HG03159 (cell line): ENCODE data around the gene SPO11.

Experiments
- ATAC-seq: cut with Tn5 transposase; IDR thresholded peaks from one replicate; pipeline ENCODE4 v1.9.1; 2021; ENCODE audit warnings: mild to moderate bottlenecking, moderate library complexity; ENCODE audit not compliant: unreplicated experiment

The SPO11 gene

DNA sequence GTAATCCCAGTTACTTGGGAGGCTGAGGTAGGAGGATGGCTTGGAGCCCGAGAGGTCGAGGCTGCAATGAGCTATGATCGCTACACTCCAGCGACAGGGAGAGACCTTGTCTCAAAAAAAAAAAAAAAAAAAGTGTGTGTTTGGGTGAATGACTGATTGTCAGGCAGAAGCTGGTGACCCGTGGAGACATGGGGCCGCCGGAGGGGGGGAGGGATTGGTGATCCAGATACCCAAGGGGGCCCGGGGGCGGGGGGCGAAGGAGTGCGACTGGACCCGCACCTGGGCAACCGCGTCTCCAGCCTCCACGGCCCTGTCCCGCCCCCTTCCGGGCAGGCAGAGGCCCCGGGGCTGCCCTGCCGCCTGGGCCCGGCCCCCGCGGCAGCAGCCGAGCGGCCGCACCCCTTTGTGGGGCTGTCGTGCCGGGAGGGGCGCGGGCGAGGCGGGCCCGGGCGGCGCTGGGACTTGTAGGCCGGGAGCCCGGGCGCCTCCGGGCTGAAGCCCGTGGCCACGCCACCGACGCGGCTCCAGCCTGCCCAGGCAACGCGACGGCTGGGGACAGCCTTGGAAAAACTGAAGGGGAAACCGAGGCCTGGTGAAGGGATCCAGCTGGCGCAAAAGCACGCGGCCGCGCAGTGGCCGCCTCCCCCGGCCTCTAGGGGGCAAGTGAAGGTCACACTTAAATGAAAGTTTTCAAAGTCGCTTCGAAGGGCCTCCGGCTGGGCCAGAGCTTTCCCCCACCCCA lies 59.5 kb downstream of the SPO11 start:
- peak; percentile 22 for ATAC-seq

DNA sequence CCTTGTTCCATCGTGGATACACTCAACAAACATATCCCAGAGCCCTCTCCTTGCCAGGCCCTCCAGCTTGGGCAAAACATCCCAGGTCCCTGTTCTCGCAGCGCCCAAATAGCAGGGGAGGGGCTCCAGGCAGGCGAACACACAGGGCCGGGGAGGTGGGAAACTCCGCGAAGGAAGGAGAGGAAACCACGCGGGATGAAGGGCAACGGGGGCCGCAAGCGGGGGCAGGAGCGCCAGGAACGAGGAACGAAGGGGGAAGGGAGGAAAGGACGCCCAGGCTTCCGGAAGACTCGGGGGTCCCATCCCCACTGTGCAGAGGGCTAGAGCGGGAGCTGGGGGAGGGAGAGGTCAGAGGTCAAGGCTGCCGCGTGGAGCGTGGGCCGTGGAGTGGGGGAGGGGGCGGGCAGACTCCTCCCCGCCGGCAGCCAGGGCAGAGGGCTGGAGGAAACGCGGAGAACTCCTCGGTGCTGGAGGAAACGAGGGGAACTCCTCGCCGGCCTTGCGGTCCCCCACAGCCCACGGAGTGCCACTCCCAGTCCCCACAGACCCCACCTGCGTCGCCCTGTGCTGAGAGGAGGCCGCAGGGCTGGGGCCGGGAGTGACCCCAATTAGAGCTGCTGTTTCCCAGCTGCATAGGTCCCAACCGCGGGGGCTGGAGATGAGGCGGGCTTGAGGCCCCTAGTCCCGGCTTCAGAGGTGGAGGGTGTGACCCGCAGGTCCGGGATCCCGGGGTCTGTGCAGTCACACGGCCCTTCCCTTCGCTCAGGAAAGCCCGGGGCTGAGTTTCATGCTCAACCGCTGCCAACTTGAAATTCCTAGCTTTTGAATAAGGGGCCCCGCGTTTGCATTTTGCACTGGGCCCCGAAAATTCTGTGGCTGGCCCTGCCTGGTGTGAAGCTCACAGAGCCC lies 60.3 kb downstream of the SPO11 start:
- ATAC-seq = no peak

DNA sequence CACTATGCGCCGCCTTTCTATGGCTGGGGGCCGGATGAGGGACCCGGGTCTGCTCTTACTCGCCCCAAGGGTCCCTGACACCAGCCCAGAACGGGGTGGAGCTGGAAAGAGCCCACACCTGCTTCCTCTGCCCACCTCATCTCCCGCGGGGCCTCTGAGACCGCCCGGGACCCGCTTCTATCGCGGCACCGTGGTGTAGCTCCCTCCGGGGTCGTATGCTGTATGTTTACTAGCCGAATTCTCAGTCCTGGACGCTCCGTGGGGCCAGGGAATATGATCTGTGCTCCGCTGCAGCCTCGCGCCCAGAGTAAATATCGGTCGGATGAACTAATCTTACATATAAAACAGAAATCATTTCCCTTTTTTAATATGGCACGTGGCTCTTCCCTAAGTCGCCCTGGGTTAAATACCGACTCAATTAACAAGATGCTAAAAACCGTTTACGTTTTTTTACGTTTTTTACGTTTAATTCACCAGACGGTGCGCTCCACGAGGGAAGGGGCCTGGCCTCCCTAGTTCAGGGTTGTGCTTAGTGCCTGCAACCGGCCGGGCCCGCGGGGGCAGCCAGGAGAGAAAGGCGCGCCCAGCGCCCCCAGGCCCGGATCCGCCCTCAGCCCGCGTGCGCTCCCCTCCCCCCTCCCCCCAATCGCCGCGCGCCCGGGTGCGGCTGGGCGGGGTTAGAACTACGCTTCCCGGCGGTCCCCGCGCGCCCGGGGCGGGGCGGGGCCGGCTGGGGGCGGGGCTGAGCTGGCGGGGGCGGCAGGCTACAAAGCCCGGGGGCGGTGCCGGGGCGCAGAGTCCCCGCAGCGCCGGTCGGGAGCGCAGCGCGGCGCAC lies 61.2 kb downstream of the SPO11 start, which contains the start of gene RBM38:
Gene RBM38 (plus strand): TSS at position 793 of the 835 bp plus-strand sequence. CDS start 186 bp downstream, outside the sequence.
- ATAC-seq = peak; percentile 49

DNA sequence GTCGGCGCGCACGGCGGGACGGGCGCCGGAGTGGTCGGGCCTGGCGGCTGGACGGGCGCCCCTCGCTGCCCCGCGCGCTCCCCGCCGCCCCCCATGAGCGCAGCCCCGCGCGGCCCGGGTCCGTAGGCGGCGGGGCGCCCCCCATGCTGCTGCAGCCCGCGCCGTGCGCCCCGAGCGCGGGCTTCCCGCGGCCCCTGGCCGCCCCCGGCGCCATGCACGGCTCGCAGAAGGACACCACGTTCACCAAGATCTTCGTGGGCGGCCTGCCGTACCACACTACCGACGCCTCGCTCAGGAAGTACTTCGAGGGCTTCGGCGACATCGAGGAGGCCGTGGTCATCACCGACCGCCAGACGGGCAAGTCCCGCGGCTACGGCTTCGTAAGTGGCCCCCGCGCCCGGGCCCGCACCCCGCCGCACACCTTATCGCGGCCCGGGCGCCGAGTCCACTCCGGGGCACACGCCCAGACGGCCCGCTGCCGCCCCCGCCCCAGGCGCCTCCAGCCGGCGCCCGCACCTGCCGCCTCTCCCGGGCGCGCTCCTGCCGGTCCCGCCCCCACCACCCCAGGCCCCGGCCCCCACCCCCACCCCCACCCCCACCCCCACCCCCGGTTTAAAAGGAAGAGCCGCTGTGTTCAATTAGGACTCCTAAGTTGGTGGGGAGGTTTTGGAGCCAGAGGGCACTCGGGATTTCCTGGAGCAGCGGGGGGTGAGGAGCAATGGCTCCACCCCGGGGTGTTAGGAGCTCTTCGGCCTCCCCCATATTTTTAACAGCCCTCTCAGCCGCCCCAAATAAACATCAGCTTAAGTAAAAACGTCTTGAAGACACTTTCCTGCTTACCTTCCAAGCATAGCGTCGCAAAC lies 62.1 kb downstream of the SPO11 start:
- no peak for ATAC-seq

DNA sequence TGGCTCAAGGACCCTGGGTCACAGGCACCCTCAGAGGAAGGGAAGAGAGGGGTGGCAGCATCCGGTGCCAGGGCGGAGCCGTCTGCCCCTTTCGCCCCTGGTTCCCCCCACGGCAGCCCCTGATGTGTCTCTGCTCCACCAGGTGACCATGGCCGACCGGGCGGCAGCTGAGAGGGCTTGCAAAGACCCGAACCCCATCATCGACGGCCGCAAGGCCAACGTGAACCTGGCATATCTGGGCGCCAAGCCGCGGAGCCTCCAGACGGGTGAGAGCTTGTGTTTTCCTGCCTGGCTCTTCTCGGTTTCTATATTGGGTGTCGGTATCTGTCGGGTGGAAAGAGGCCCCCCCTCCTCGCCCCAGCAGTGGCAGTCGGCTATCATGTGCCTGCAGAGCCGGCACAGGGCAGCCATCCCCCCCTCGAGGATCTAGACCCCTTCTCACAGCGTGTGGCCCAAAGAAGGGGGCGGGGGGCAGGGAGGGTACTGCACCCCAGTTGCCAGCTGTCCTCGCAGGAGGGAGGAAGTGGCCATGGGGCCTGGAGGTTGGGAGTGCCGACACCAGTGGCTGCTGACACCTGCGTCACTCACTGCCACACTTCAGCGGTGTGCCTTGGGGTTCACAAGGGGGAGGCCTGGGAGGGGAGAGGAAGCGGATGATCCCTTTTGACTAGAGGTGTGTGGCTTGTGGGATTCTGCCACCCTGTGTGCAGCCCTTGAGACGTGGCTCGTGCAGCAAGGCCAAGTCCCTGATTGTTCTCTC lies 63.1 kb downstream of the SPO11 start:
- no peak for ATAC-seq
